Peyer's patch (tissue), 4 donors: ENCODE data around the gene ALDOC.

Experiments used
- POLR2A ChIP-seq, 2 donors: fragments of 450-650 bp; IDR thresholded peaks; one replicate each; pipeline ENCODE4 v1.5.1; 2017; ENCODE audit warnings: antibody characterized with exemption in 2 of 2, mild to moderate bottlenecking in 2 of 2, moderate library complexity in 2 of 2
- TF ChIP-seq, protein P1 (sequence below), 6 experiments: fragments of 450-650 bp in 4 of 6; fragments of 200-600 bp in 2 of 6; sonication (generic) in 1 of 6; IDR thresholded peaks; one replicate each; pipeline ENCODE4 v1.5.1; 2017 to 2019; ENCODE audit warnings: antibody characterized with exemption in 6 of 6, mild to moderate bottlenecking in 3 of 6, moderate library complexity in 1 of 6

GRCh38 chr17:28575126-28575795, 1.4 kb downstream of the ALDOC start:
- TF ChIP-seq, protein P1, sequence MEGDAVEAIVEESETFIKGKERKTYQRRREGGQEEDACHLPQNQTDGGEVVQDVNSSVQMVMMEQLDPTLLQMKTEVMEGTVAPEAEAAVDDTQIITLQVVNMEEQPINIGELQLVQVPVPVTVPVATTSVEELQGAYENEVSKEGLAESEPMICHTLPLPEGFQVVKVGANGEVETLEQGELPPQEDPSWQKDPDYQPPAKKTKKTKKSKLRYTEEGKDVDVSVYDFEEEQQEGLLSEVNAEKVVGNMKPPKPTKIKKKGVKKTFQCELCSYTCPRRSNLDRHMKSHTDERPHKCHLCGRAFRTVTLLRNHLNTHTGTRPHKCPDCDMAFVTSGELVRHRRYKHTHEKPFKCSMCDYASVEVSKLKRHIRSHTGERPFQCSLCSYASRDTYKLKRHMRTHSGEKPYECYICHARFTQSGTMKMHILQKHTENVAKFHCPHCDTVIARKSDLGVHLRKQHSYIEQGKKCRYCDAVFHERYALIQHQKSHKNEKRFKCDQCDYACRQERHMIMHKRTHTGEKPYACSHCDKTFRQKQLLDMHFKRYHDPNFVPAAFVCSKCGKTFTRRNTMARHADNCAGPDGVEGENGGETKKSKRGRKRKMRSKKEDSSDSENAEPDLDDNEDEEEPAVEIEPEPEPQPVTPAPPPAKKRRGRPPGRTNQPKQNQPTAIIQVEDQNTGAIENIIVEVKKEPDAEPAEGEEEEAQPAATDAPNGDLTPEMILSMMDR (IDR thresholded peaks at IDR 0.05), result no peak
- no peak for TF ChIP-seq POLR2A (IDR thresholded peaks at IDR 0.05)
